ENCODE measurements around the gene SPTAN1.

Gene SPTAN1

GRCh38 chr9:128523199-128523925 is 29.0 kb upstream of the SPTAN1 start:
- H2BK5ac ChIP-seq (ENCODE audit: low read depth, low read length, poor library complexity), result no peak overlapping the region

DNA sequence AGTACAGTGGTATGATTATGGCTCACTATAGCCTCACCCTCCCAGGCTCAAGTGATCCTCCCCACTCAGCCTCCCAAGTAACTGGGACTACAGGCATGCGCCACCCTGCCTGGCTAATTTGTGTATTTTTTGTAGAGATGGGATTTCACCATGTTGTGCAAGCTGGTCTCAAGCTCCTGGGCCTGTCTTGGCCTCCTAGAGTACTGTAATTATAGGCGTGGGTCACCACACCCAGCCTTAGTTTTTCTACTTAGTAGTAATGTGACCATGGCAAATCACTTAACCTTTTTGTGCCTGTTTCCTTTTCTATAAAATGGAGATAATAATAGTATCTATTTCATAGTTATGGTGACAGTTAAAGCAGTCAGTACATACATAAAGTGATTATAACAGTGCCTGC is 25.7 kb upstream of the SPTAN1 start:
- Histone ChIP-seq H2AK5ac (ENCODE audit: low read length) (no peak overlapping the region), H3K36me3 (ENCODE audit: control insufficient read depth in 1 of 2, insufficient read depth in 2 of 2, low read length in 2 of 2) (peaks cover 29 to 33% of the 10 kb centered on the region in 2 experiments), H2AFZ (ENCODE audit: insufficient read depth, low read length, poor library complexity) (no peak overlapping the region), H3K79me1 (ENCODE audit: low read length) (no peaks in the 10 kb centered on the region), H3K27ac (ENCODE audit: low read depth, low read length) (no peak overlapping the region), H3K27me3 (ENCODE audit: insufficient read depth, low read length) (no peaks in the 10 kb centered on the region), H3K14ac (ENCODE audit: low read length) (no peak overlapping the region), H3K79me2 (ENCODE audit: control insufficient read depth, insufficient read depth, low read length, poor library complexity) (no peaks in the 10 kb centered on the region), H2BK5ac (ENCODE audit: low read depth, low read length, poor library complexity) (peak overlapping the region; percentile 33), H2BK120ac (ENCODE audit: insufficient read depth, low read length, poor library complexity) (no peak overlapping the region), H3K18ac (ENCODE audit: low read length) (no peak overlapping the region), H4K91ac (ENCODE audit: low read depth, low read length) (no peak overlapping the region), H3K4me2 (ENCODE audit: low read length) (no peak overlapping the region), H3K4me3 (ENCODE audit: low read depth, low read length) (no peak overlapping the region), H3K4me1 (ENCODE audit: control insufficient read depth in 1 of 2, insufficient read depth in 2 of 2, low read length in 2 of 2) (no peaks in the 10 kb centered on the region), H3K23ac (ENCODE audit: low read length) (no peak overlapping the region), H3K9ac (ENCODE audit: low read length) (no peak overlapping the region), H2BK12ac (ENCODE audit: low read length) (no peak overlapping the region), H3K4ac (ENCODE audit: low read depth, low read length) (no peak overlapping the region), H3K9me3 (ENCODE audit: insufficient read depth, low read depth, low read length) (no peaks in the 10 kb centered on the region), H4K8ac (ENCODE audit: low read depth, low read length) (no peak overlapping the region), H4K12ac (ENCODE audit: low read depth, low read length) (no peak overlapping the region)
- DNase-seq, result no peak
- WGBS (ENCODE audit: extremely low coverage, insufficient coverage, insufficient read length), result no CpG with 5 or more reads among the region's 2 CpGs

More at GRCh38 chr9:128523199-128523925, 29.0 kb upstream of the SPTAN1 start:
- no peak overlapping the region for H3K18ac ChIP-seq (ENCODE audit: low read length)
- H3K23ac ChIP-seq (ENCODE audit: low read length), result no peak overlapping the region
- H2AK5ac ChIP-seq (ENCODE audit: low read length), result no peak overlapping the region
- no peaks in the 10 kb centered on the region for H3K79me1 ChIP-seq (ENCODE audit: low read length)
- H4K12ac ChIP-seq (ENCODE audit: low read depth, low read length), result no peak overlapping the region
- H4K8ac ChIP-seq (ENCODE audit: low read depth, low read length), result no peak overlapping the region
- H3K27ac ChIP-seq (ENCODE audit: low read depth, low read length), result no peak overlapping the region
- H3K4me3 ChIP-seq (ENCODE audit: low read depth, low read length), result no peak overlapping the region
- no peak overlapping the region for H3K14ac ChIP-seq (ENCODE audit: low read length)
- H4K91ac ChIP-seq (ENCODE audit: low read depth, low read length), result no peak overlapping the region
- peak overlapping the region; percentile 31 for H3K9ac ChIP-seq (ENCODE audit: low read length)
- H3K79me2 ChIP-seq (ENCODE audit: control insufficient read depth, insufficient read depth, low read length, poor library complexity), result no peaks in the 10 kb centered on the region
- no CpG with 5 or more reads among the region's 13 CpGs for WGBS (ENCODE audit: extremely low coverage, insufficient coverage, insufficient read length)
- no peak overlapping the region for H3K4me2 ChIP-seq (ENCODE audit: low read length)
- H3K9me3 ChIP-seq (ENCODE audit: insufficient read depth, low read depth, low read length), result no peaks in the 10 kb centered on the region
- no peak for DNase-seq
- no peak overlapping the region for H2AFZ ChIP-seq (ENCODE audit: insufficient read depth, low read length, poor library complexity)
- no peaks in the 10 kb centered on the region for H3K4me1 ChIP-seq (ENCODE audit: control insufficient read depth in 1 of 2, insufficient read depth in 2 of 2, low read length in 2 of 2)
- H3K27me3 ChIP-seq (ENCODE audit: insufficient read depth, low read length), result no peaks in the 10 kb centered on the region
- no peak overlapping the region for H3K4ac ChIP-seq (ENCODE audit: low read depth, low read length)
- H2BK12ac ChIP-seq (ENCODE audit: low read length), result no peak overlapping the region
- H2BK120ac ChIP-seq (ENCODE audit: insufficient read depth, low read length, poor library complexity), result no peak overlapping the region
- peaks cover 27 to 29% of the 10 kb centered on the region in 2 experiments for H3K36me3 ChIP-seq (ENCODE audit: control insufficient read depth in 1 of 2, insufficient read depth in 2 of 2, low read length in 2 of 2)

- Histone ChIP-seq H3K9ac (ENCODE audit: low read length) (no peak overlapping the region), H3K9me3 (ENCODE audit: insufficient read depth, low read depth, low read length) (no peaks in the 10 kb centered on the region), H2BK120ac (ENCODE audit: insufficient read depth, low read length, poor library complexity) (no peak overlapping the region), H3K4me2 (ENCODE audit: low read length) (no peak overlapping the region), H2BK5ac (ENCODE audit: low read depth, low read length, poor library complexity) (no peak overlapping the region), H4K12ac (ENCODE audit: low read depth, low read length) (no peak overlapping the region), H3K4me1 (ENCODE audit: control insufficient read depth in 1 of 2, insufficient read depth in 2 of 2, low read length in 2 of 2) (no peaks in the 10 kb centered on the region), H3K27me3 (ENCODE audit: insufficient read depth, low read length) (no peaks in the 10 kb centered on the region), H3K23ac (ENCODE audit: low read length) (no peak overlapping the region), H3K4me3 (ENCODE audit: low read depth, low read length) (no peak overlapping the region), H2AFZ (ENCODE audit: insufficient read depth, low read length, poor library complexity) (no peak overlapping the region), H3K36me3 (ENCODE audit: control insufficient read depth in 1 of 2, insufficient read depth in 2 of 2, low read length in 2 of 2) (peaks cover 35% of the 10 kb centered on the region in 2 experiments), H3K14ac (ENCODE audit: low read length) (no peak overlapping the region), H3K18ac (ENCODE audit: low read length) (no peak overlapping the region), H2AK5ac (ENCODE audit: low read length) (no peak overlapping the region), H3K4ac (ENCODE audit: low read depth, low read length) (no peak overlapping the region), H2BK12ac (ENCODE audit: low read length) (no peak overlapping the region), H4K8ac (ENCODE audit: low read depth, low read length) (no peak overlapping the region), H4K91ac (ENCODE audit: low read depth, low read length) (no peak overlapping the region), H3K27ac (ENCODE audit: low read depth, low read length) (no peak overlapping the region), H3K79me1 (ENCODE audit: low read length) (no peaks in the 10 kb centered on the region), H3K79me2 (ENCODE audit: control insufficient read depth, insufficient read depth, low read length, poor library complexity) (no peaks in the 10 kb centered on the region)
- no CpG with 5 or more reads among the region's 15 CpGs for WGBS (ENCODE audit: extremely low coverage, insufficient coverage, insufficient read length)
- DNase-seq, result no peak
These were observed 23.8 kb upstream of the SPTAN1 start for GRCh38 chr9:128528445-128529160.

- H2AK5ac ChIP-seq (ENCODE audit: low read length), result no peak overlapping the region
- no peaks in the 10 kb centered on the region for H3K27me3 ChIP-seq (ENCODE audit: insufficient read depth, low read length)
- H3K18ac ChIP-seq (ENCODE audit: low read length), result no peak overlapping the region
- H3K9me3 ChIP-seq (ENCODE audit: insufficient read depth, low read depth, low read length), result no peaks in the 10 kb centered on the region
- H2BK120ac ChIP-seq (ENCODE audit: insufficient read depth, low read length, poor library complexity), result no peak overlapping the region
- no peak overlapping the region for H3K27ac ChIP-seq (ENCODE audit: low read depth, low read length)
- no peak overlapping the region for H4K12ac ChIP-seq (ENCODE audit: low read depth, low read length)
- WGBS (ENCODE audit: extremely low coverage, insufficient coverage, insufficient read length), result no CpG with 5 or more reads among the region's 4 CpGs
- H3K79me1 ChIP-seq (ENCODE audit: low read length), result no peaks in the 10 kb centered on the region
- H3K36me3 ChIP-seq (ENCODE audit: control insufficient read depth in 1 of 2, insufficient read depth in 2 of 2, low read length in 2 of 2), result peaks cover 37 to 38% of the 10 kb centered on the region in 2 experiments
- no peak overlapping the region for H2BK12ac ChIP-seq (ENCODE audit: low read length)
- H4K8ac ChIP-seq (ENCODE audit: low read depth, low read length), result no peak overlapping the region
- H3K79me2 ChIP-seq (ENCODE audit: control insufficient read depth, insufficient read depth, low read length, poor library complexity), result no peaks in the 10 kb centered on the region
- H2BK5ac ChIP-seq (ENCODE audit: low read depth, low read length, poor library complexity), result no peak overlapping the region
- H3K4ac ChIP-seq (ENCODE audit: low read depth, low read length), result no peak overlapping the region
- no peak overlapping the region for H3K9ac ChIP-seq (ENCODE audit: low read length)
- no peak overlapping the region for H4K91ac ChIP-seq (ENCODE audit: low read depth, low read length)
- H3K23ac ChIP-seq (ENCODE audit: low read length), result no peak overlapping the region
- H3K4me3 ChIP-seq (ENCODE audit: low read depth, low read length), result no peak overlapping the region
- no peak for DNase-seq
- H3K4me1 ChIP-seq (ENCODE audit: control insufficient read depth in 1 of 2, insufficient read depth in 2 of 2, low read length in 2 of 2), result no peaks in the 10 kb centered on the region
- no peak overlapping the region for H3K14ac ChIP-seq (ENCODE audit: low read length)
- no peak overlapping the region for H2AFZ ChIP-seq (ENCODE audit: insufficient read depth, low read length, poor library complexity)
- no peak overlapping the region for H3K4me2 ChIP-seq (ENCODE audit: low read length)
These were observed 23.2 kb upstream of the SPTAN1 start for GRCh38 chr9:128529191-128529590.
